ENCODE data around the gene KIAA1143. TPM values are rescaled to one million over a fixed set of nuclear protein-coding genes. Genes with fewer than 3 reads are reported as not detected.
A peak's percentile ranks its signal among the peaks of the same experiment; 100 is the strongest.

KIAA1143 gene
- total RNA-seq = 10 to 100 TPM; 16.8 to 26.0 (median 20.7) TPM

- ATAC-seq (ENCODE audit: low FRiP score) (peak; percentile 99), DNase-seq (ENCODE audit: low spot score) (peak; percentile 98)
- no peak for TF ChIP-seq CTCF (IDR thresholded peaks at IDR 0.05)
Measured at GRCh38 chr3:44761424-44762169, at the start of gene KIAA1143, which contains the start of gene KIF15. Gene KIAA1143, minus strand, starts transcription at chr3:44761619. Its CDS starts 17 bp downstream, at chr3:44761602. Gene KIF15, plus strand, starts transcription at chr3:44761794. Its CDS starts 72 bp downstream, at chr3:44761866.

GRCh38 chr3:44805960-44806359 lies 44.5 kb upstream of the KIAA1143 start:
- ATAC-seq (ENCODE audit: low FRiP score) (no peak), DNase-seq (ENCODE audit: low spot score) (no peak)
- TF ChIP-seq CTCF (IDR thresholded peaks at IDR 0.05) = no peak

- no peak for DNase-seq (ENCODE audit: low spot score)
- TF ChIP-seq CTCF (IDR thresholded peaks at IDR 0.05) = no peak
- ATAC-seq (ENCODE audit: low FRiP score) = no peak
Measured at GRCh38 chr3:44803298-44803697, 41.9 kb upstream of the KIAA1143 start.

DNA sequence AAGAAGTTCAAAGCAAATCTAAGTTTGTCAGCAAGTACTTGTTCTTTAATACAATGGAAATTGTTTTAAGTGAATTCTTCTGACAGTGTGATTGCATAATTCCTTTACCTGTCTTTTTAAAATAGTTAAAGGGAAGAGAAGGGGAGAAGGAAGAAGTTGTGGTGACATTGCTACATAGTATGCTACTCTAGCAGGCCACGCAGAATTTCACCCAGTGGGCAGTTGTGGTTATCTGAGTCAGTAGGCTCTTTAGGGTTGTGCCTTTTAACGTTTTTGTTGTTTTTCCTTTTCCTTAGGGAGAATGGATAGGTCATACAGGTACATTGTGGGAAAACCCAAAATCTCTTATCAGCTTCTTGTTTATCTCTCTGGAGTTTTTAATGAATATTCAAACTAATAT lies 40.6 kb upstream of the KIAA1143 start:
- no peak for TF ChIP-seq CTCF (IDR thresholded peaks at IDR 0.05)
- ATAC-seq (ENCODE audit: low FRiP score) (no peak), DNase-seq (ENCODE audit: low spot score) (no peak)

- TF ChIP-seq CTCF (IDR thresholded peaks at IDR 0.05) = no peak
- DNase-seq (ENCODE audit: low spot score) = no peak
- no peak for ATAC-seq (ENCODE audit: low FRiP score)
Measured at GRCh38 chr3:44795197-44795596, 33.8 kb upstream of the KIAA1143 start.

- TF ChIP-seq CTCF (IDR thresholded peaks at IDR 0.05) = no peak
- no peak for DNase-seq (ENCODE audit: low spot score)
- no peak for ATAC-seq (ENCODE audit: low FRiP score)
Measured at GRCh38 chr3:44782891-44783290, 21.5 kb upstream of the KIAA1143 start.

DNA sequence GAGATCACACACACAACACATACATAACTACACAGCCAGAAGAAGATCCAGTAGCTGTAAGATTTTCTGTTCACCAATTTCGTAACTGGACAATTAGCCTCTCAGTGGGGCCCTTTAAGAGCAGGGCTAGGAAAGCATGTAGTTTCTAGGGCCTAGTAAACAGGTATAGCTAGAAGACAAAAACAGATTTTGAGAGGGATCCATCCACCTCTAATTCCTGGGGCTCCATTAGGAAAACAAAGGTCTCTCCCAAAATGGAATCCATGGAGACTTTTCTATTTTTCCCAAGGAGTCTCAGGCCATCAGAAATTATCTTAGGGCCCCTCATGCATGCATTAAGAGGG lies 10.7 kb upstream of the KIAA1143 start:
- no peak for TF ChIP-seq CTCF (IDR thresholded peaks at IDR 0.05)
- ATAC-seq (ENCODE audit: low FRiP score) (no peak), DNase-seq (ENCODE audit: low spot score) (no peak)
